GM19463 (cell line): Measurements from ENCODE around the gene PDE8B.

Experiments used
- ATAC-seq: cut with Tn5 transposase; IDR thresholded peaks from one replicate; pipeline ENCODE4 v1.9.1; 2021; ENCODE audit warnings: mild to moderate bottlenecking, moderate library complexity; ENCODE audit not compliant: unreplicated experiment

PDE8B gene

GRCh38 chr5:77282337-77283027, 72.0 kb downstream of the PDE8B start:
- no peak for ATAC-seq

- no peak for ATAC-seq
These were observed 74.9 kb downstream of the PDE8B start for GRCh38 chr5:77285251-77285841.

DNA sequence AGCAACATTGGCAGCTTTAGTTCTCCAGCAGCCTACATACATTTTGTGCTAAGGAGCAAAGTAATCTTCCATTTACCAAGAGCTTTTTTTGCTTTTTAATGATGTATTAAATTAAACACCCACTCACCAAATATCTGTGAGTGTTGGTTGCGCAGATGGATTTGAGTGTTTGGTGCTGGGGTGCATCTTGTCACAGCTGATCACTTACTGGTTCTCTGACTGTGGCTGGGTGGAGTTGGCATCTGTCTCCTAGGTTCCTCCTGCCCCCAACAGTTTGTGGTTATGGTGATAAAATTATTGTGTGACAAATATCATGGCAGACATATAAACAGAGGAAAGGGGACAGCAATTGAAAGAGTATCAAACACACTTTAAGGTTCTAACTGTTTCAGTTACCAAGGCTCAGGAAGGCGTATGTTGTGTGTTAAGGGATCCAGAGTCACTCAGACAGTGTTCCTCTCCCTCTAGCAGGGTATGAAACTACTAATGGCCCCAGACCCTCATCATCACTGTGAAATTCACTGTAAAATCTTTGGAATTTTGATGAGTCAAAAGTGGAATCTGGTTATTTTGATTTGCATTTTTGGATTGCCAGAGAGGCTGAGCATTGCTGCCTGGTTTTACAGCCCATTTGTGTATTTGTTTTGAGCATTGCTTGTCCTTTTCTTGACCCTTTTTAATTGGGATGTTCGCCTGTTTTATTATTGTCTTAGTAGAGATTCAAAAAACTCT, 81.7 kb downstream of the PDE8B start:
- ATAC-seq: no peak

GRCh38 chr5:77294185-77294584, 83.7 kb downstream of the PDE8B start:
- no peak for ATAC-seq

GRCh38 chr5:77295863-77296378, 85.4 kb downstream of the PDE8B start:
- ATAC-seq: no peak

- ATAC-seq: no peak
These were observed 87.7 kb downstream of the PDE8B start for GRCh38 chr5:77298146-77298545.

- no peak for ATAC-seq
These were observed 90.0 kb downstream of the PDE8B start for GRCh38 chr5:77300451-77300850.

- ATAC-seq: no peak
These were observed 91.0 kb downstream of the PDE8B start for GRCh38 chr5:77301447-77301883.

- ATAC-seq: no peak
These were observed 91.8 kb downstream of the PDE8B start for GRCh38 chr5:77302247-77302646.

DNA sequence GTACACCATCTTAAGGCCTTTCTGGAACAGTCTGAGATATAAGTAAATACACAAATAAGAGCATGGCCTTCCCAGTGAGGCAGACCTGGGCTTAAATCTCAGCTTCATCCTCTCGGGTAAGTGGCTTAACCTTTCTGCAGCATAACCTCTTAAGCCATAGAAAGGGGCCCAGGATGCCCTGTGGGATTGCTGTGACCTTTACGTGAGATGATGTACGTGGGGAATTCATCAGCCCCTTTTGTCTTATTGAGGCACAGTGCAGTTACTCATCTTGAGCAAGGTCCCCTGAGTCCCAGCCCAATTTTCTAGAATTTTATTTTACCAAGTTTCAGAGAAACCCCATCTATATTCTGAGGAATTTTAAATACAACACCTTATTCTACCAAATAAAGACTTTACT, 92.2 kb downstream of the PDE8B start:
- ATAC-seq: no peak

DNA sequence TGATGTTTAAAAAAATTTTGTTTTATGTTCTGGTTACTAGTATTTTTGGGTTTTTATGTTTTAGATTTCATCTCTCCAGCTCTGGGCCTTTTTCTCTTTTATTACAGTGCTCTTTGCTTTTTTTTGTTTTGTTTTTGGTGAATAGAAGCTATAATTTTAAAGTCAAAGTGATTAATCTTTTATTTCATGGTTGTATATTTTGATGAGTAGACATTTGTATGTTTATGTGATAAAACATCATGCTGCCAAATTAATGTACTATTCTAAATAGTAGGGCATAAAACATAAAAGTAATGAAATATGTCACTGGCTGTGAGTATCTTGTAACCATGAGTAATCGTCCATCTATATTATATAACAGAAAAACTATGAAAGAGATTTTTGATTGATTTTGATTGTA, 93.9 kb downstream of the PDE8B start:
- no peak for ATAC-seq

DNA sequence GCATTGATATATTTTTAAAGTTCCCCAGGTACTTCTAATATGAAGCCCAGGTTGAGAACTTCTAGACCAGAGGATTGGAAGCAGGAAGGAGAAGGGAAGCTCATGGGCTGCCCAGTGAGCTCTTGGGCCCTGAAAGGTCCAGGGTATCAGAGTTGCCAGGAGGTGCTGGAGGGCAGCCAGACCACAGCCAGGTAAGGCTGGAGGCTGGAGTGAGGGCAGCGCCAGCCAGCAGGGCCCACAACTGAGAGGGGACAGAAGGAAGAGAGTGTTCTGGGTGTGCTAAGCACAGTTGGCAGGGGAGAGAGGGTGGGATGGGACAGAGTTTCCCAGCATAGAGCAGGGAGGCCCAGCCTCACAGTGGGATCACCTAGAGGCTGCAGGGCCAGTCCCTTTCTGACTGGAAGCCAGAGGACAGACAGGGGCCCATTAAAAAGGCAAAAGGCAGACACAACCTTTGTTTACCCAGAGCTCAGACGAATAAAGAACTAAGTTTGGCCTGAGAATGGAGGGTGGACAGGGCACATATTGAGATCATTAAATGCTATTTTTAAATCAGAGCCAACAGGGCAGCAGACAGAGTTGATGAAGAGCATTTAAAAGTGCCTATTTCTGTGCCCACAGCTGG, 94.9 kb downstream of the PDE8B start:
- ATAC-seq: no peak

DNA sequence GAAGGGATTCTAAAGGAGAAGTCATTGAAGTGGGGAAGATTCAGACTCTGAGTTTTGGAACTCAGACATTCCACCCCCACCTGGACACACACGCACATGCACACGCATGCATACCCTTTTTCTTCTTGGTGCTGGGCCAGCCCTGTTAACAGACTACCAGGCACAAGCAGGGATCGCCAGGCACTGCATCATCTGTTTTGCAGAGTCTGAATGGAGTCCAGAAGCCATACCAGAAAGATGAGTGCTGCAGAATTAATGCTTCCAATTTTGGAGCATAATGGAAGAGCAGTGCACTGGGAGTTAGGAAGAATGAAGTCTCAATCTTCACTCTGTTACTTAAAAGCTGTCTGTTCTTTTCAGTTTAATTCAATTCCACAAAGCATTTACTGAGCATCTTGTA, 95.5 kb downstream of the PDE8B start:
- no peak for ATAC-seq

GRCh38 chr5:77306531-77306930, 96.1 kb downstream of the PDE8B start:
- no peak for ATAC-seq

DNA sequence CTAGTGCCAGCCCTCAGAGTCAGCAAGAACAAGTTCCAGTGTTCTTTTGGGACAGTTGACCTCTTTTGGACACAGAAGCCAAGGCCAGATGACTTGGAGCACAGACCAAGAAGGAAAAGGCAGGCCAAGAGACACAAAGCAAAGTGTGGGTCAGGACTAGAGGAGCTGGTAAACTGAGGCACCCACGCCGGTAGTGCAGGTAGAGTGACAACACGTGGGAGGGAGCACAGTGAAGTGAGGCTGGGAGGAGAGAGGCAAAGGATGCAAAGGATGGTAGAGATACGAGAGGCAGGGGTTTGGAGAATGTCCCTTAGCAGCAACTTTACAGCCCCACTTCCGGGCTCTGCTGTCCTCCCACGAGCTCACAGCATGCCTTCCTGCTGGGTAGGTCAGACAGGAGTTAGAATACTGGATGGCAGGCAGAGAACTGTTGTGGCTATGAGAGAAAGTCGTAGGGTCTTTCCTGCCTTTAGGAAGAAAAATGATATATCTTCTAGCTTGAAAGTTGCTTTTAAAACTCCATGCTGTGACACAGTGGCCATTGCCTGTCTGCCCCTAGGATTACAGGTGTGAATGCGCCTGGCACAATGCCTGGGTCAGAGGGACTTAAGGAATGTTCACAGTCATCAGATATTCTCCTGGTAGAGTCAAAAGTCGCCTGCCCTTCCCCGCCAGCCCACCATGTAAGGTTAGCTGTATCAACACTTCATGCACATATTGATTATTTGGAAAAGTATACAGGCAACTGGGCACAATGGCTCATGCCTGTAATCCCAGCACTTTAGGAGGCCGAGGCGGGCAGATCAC, 97.9 kb downstream of the PDE8B start:
- no peak for ATAC-seq

GRCh38 chr5:77309140-77309539, 98.7 kb downstream of the PDE8B start:
- no peak for ATAC-seq

- no peak for ATAC-seq
These were observed 100.2 kb downstream of the PDE8B start for GRCh38 chr5:77310494-77311213.

- ATAC-seq: no peak
These were observed 100.7 kb downstream of the PDE8B start for GRCh38 chr5:77311214-77311571.

- no peak for ATAC-seq
These were observed 101.9 kb downstream of the PDE8B start for GRCh38 chr5:77312413-77312812.
